ENCODE data around the gene MED25.

- TF ChIP-seq, protein P1, sequence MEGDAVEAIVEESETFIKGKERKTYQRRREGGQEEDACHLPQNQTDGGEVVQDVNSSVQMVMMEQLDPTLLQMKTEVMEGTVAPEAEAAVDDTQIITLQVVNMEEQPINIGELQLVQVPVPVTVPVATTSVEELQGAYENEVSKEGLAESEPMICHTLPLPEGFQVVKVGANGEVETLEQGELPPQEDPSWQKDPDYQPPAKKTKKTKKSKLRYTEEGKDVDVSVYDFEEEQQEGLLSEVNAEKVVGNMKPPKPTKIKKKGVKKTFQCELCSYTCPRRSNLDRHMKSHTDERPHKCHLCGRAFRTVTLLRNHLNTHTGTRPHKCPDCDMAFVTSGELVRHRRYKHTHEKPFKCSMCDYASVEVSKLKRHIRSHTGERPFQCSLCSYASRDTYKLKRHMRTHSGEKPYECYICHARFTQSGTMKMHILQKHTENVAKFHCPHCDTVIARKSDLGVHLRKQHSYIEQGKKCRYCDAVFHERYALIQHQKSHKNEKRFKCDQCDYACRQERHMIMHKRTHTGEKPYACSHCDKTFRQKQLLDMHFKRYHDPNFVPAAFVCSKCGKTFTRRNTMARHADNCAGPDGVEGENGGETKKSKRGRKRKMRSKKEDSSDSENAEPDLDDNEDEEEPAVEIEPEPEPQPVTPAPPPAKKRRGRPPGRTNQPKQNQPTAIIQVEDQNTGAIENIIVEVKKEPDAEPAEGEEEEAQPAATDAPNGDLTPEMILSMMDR (IDR thresholded peaks at IDR 0.05), result no peak
- TF ChIP-seq POLR2A (IDR thresholded peaks at IDR 0.05), result no peak
- no peak for TF ChIP-seq POLR2AphosphoS5 (IDR thresholded peaks at IDR 0.05)
Observed at GRCh38 chr19:49820125-49820524, 2.0 kb downstream of the MED25 start.
